ENCODE data around the gene STEAP1B.

The STEAP1B gene

DNA sequence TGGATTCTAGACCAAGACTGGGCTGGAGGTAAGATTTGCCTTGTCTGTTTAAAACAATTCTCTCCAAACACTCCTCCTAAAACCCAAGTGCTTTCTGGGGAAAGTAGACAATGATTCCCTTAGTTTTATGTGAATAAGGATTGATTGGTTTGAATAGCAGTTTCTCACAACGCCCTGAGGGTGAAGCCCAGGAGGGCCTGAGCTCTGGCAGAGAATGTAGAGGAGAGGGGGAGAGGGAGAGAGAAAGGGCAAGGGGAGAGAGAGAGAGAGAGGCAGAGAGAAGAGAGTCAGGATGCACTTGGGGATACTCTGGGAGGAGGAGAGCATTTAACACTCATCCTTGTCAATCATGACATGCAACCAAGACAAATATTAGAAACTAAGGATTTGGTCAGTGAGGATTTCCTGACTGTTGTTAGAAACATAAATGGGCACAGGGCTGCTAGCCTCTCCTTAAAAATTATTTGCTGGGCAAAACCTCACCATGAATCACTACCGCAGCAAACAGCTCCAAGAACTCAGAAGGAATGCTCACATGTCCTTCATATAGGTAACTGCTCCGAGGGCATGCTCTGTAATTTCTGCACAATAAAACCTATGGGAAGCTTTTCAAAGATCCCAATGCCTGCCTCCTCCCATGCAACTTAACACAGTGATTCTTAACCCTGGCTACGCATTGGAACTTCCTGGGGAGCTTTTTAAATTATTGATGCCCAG is 87.9 kb downstream of the STEAP1B start:
- TF ChIP-seq EZH2phosphoT487 (IDR thresholded peaks at IDR 0.05; ENCODE audit: low read depth) = no peak
- TF ChIP-seq, protein P1, sequence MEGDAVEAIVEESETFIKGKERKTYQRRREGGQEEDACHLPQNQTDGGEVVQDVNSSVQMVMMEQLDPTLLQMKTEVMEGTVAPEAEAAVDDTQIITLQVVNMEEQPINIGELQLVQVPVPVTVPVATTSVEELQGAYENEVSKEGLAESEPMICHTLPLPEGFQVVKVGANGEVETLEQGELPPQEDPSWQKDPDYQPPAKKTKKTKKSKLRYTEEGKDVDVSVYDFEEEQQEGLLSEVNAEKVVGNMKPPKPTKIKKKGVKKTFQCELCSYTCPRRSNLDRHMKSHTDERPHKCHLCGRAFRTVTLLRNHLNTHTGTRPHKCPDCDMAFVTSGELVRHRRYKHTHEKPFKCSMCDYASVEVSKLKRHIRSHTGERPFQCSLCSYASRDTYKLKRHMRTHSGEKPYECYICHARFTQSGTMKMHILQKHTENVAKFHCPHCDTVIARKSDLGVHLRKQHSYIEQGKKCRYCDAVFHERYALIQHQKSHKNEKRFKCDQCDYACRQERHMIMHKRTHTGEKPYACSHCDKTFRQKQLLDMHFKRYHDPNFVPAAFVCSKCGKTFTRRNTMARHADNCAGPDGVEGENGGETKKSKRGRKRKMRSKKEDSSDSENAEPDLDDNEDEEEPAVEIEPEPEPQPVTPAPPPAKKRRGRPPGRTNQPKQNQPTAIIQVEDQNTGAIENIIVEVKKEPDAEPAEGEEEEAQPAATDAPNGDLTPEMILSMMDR (IDR thresholded peaks at IDR 0.05; ENCODE audit: low read depth, low read length) = no peak
- no peaks in the 10 kb centered on the region for H3K4me1 ChIP-seq (ENCODE audit: low read length)
- no peaks in the 10 kb centered on the region for H4K20me1 ChIP-seq (ENCODE audit: insufficient read depth, low read length)
- no peaks in the 10 kb centered on the region for H3K36me3 ChIP-seq (replicated peaks; ENCODE audit: low read depth, low read length)
- H3K4me3 ChIP-seq (ENCODE audit: low read length) = no peak overlapping the region
- no peak overlapping the region for H2AFZ ChIP-seq (ENCODE audit: low read depth, low read length)
- H3K27ac ChIP-seq (ENCODE audit: low read length) = no peak overlapping the region
- H3K27me3 ChIP-seq (ENCODE audit: low read depth, low read length) = no peaks in the 10 kb centered on the region
- H3K9me3 ChIP-seq (ENCODE audit: insufficient read depth, low read length) = no peaks in the 10 kb centered on the region
- H3K79me2 ChIP-seq (ENCODE audit: low read length) = no peaks in the 10 kb centered on the region
- no peak overlapping the region for H3K9ac ChIP-seq (ENCODE audit: low read length)
- no peak overlapping the region for H3K4me2 ChIP-seq (ENCODE audit: low read length)

DNA sequence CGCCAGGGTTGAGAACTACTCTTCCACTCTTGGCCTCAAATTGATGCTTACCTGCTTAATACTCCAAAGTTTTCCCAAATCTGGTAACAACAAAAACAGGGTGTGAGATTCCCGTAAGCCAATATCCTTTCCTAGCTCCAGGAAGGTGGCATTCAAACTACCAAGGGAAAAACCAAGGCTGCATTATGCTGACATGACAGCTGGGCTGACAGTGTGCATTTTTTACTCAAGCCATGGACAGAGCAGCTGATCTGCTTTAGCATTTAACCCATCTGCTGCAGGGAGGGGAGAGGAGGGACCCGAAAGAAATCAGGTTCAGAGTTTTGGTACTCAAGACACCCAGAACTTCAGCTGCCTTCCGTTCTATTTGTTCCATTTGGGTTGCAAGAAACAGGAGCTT is 93.3 kb downstream of the STEAP1B start:
- Histone ChIP-seq H3K9ac (ENCODE audit: low read length) (no peak overlapping the region), H3K79me2 (ENCODE audit: low read length) (no peaks in the 10 kb centered on the region), H3K4me3 (ENCODE audit: low read length) (no peak overlapping the region), H3K4me2 (ENCODE audit: low read length) (no peak overlapping the region), H3K27ac (ENCODE audit: low read length) (no peak overlapping the region), H2AFZ (ENCODE audit: low read depth, low read length) (no peak overlapping the region), H4K20me1 (ENCODE audit: insufficient read depth, low read length) (no peaks in the 10 kb centered on the region), H3K9me3 (ENCODE audit: insufficient read depth, low read length) (no peaks in the 10 kb centered on the region), H3K27me3 (ENCODE audit: low read depth, low read length) (no peaks in the 10 kb centered on the region), H3K36me3 (replicated peaks; ENCODE audit: low read depth, low read length) (peaks cover 6% of the 10 kb centered on the region), H3K4me1 (ENCODE audit: low read length) (peaks cover 4% of the 10 kb centered on the region)
- TF ChIP-seq EZH2phosphoT487 (IDR thresholded peaks at IDR 0.05; ENCODE audit: low read depth) = no peak
- TF ChIP-seq, protein P1 (IDR thresholded peaks at IDR 0.05; ENCODE audit: low read depth, low read length) = no peak

DNA sequence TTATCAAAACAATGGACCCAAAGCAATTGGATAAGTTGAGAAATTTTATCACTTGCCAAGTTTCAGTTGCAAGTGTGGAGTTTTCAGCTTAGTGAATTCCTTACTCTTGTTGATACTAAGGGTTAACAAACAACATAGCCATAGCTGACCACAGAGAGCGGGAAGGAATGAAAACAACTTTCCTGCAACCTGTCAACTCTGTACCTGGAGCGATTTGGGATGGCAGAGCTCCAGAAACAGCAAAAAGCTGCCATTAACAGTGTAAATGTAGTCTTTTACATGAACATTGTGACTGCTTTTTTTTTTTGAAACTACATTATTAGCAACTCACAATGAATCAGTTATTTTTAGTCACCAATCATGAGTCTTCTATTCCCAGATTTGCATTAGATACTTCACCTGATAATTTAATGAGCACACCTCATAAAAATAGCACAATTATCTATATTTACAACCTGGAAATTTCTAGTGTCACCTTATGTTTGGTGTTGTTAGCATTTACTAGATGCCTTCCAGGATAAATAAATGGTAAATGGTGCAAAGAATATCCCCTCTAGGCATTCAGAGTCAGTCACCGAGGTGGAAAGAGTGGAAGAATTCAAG is 95.5 kb downstream of the STEAP1B start:
- TF ChIP-seq EZH2phosphoT487 (IDR thresholded peaks at IDR 0.05; ENCODE audit: low read depth) = no peak
- TF ChIP-seq, protein P1 (IDR thresholded peaks at IDR 0.05; ENCODE audit: low read depth, low read length) = no peak
- no peaks in the 10 kb centered on the region for H3K9me3 ChIP-seq (ENCODE audit: insufficient read depth, low read length)
- H3K9ac ChIP-seq (ENCODE audit: low read length) = no peak overlapping the region
- no peaks in the 10 kb centered on the region for H4K20me1 ChIP-seq (ENCODE audit: insufficient read depth, low read length)
- no peak overlapping the region for H3K4me2 ChIP-seq (ENCODE audit: low read length)
- H3K4me3 ChIP-seq (ENCODE audit: low read length) = no peak overlapping the region
- H3K27ac ChIP-seq (ENCODE audit: low read length) = no peak overlapping the region
- H3K27me3 ChIP-seq (ENCODE audit: low read depth, low read length) = no peaks in the 10 kb centered on the region
- H3K4me1 ChIP-seq (ENCODE audit: low read length) = peaks cover 9% of the 10 kb centered on the region
- H3K36me3 ChIP-seq (replicated peaks; ENCODE audit: low read depth, low read length) = peaks cover 6% of the 10 kb centered on the region
- no peaks in the 10 kb centered on the region for H3K79me2 ChIP-seq (ENCODE audit: low read length)
- H2AFZ ChIP-seq (ENCODE audit: low read depth, low read length) = no peak overlapping the region

DNA sequence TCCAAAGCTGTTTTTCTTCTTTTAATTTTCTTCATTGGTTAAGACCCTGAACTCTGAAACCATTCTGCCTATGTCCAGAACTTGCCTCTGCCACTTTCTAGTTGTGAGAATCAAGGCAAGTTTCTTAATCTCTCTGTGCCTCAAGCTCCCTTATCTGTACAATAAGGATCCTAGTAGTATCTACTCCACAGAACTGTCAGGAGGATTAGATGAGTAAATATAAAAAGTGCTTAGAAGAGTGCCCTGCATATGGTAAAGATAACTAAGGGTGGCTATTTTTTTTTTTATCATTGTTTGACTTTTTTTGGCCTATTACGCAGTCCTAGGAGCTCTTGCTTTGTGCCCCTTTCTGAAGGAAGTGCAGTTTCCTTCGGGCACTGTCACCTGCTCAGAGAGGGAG is 96.6 kb downstream of the STEAP1B start:
- H3K27me3 ChIP-seq (ENCODE audit: low read depth, low read length) = no peaks in the 10 kb centered on the region
- H3K4me3 ChIP-seq (ENCODE audit: low read length) = no peak overlapping the region
- H3K9ac ChIP-seq (ENCODE audit: low read length) = no peak overlapping the region
- no peak overlapping the region for H3K4me2 ChIP-seq (ENCODE audit: low read length)
- no peak overlapping the region for H3K27ac ChIP-seq (ENCODE audit: low read length)
- no peaks in the 10 kb centered on the region for H3K79me2 ChIP-seq (ENCODE audit: low read length)
- H3K4me1 ChIP-seq (ENCODE audit: low read length) = peaks cover 9% of the 10 kb centered on the region
- H2AFZ ChIP-seq (ENCODE audit: low read depth, low read length) = no peak overlapping the region
- TF ChIP-seq EZH2phosphoT487 (IDR thresholded peaks at IDR 0.05; ENCODE audit: low read depth) = no peak
- TF ChIP-seq, protein P1 (IDR thresholded peaks at IDR 0.05; ENCODE audit: low read depth, low read length) = no peak
- H3K9me3 ChIP-seq (ENCODE audit: insufficient read depth, low read length) = no peaks in the 10 kb centered on the region
- no peaks in the 10 kb centered on the region for H4K20me1 ChIP-seq (ENCODE audit: insufficient read depth, low read length)
- peaks cover 6% of the 10 kb centered on the region for H3K36me3 ChIP-seq (replicated peaks; ENCODE audit: low read depth, low read length)
